Measurements from ENCODE around the gene IFITM1.
"Not testable (repeated sequence)": the region's sequence is repeated elsewhere in the genome, so short reads cannot be mapped to it uniquely, and the experiment has no call there.

The IFITM1 gene

GRCh38 chr11:294780-295179, 19.1 kb upstream of the IFITM1 start:
- FAIRE-seq = no peak

- FAIRE-seq = no peak
Measured at GRCh38 chr11:295351-296170, 18.3 kb upstream of the IFITM1 start.

- FAIRE-seq = no peak
Measured at GRCh38 chr11:296171-297050, 17.4 kb upstream of the IFITM1 start.

- FAIRE-seq = no peak
Measured at GRCh38 chr11:297051-297585, 16.7 kb upstream of the IFITM1 start.

- FAIRE-seq = no peak
Measured at GRCh38 chr11:297586-298405, 16.0 kb upstream of the IFITM1 start.

GRCh38 chr11:298406-299065, 15.3 kb upstream of the IFITM1 start:
- FAIRE-seq = no peak

- FAIRE-seq = no peak
Measured at GRCh38 chr11:299081-299891, 14.6 kb upstream of the IFITM1 start, which contains the start of gene IFITM5. Gene IFITM5, minus strand, starts transcription at chr11:299526. Its CDS starts 36 bp downstream, at chr11:299490.

- no peak for FAIRE-seq
Measured at GRCh38 chr11:299951-300735, 13.7 kb upstream of the IFITM1 start.

GRCh38 chr11:303363-303762, 10.5 kb upstream of the IFITM1 start:
- no peak for FAIRE-seq

- FAIRE-seq = no peak
Measured at GRCh38 chr11:304061-304506, 9.8 kb upstream of the IFITM1 start.

GRCh38 chr11:304915-305843, 8.7 kb upstream of the IFITM1 start:
- FAIRE-seq = peak; percentile 59

GRCh38 chr11:305844-306211, 8.0 kb upstream of the IFITM1 start:
- no peak for FAIRE-seq

GRCh38 chr11:306645-307371, 7.0 kb upstream of the IFITM1 start:
- no peak for FAIRE-seq

GRCh38 chr11:307766-308708, 5.8 kb upstream of the IFITM1 start, which contains the start of gene IFITM2:
Gene IFITM2, plus strand, starts transcription at chr11:307816. Its CDS starts 377 bp downstream, at chr11:308193.
- not testable (repeated sequence) for FAIRE-seq

GRCh38 chr11:308740-309665, 4.8 kb upstream of the IFITM1 start:
- FAIRE-seq = not testable (repeated sequence)

Data from TTC549 (cell line).